ENCODE results near the gene BAZ2B.

The BAZ2B gene

DNA sequence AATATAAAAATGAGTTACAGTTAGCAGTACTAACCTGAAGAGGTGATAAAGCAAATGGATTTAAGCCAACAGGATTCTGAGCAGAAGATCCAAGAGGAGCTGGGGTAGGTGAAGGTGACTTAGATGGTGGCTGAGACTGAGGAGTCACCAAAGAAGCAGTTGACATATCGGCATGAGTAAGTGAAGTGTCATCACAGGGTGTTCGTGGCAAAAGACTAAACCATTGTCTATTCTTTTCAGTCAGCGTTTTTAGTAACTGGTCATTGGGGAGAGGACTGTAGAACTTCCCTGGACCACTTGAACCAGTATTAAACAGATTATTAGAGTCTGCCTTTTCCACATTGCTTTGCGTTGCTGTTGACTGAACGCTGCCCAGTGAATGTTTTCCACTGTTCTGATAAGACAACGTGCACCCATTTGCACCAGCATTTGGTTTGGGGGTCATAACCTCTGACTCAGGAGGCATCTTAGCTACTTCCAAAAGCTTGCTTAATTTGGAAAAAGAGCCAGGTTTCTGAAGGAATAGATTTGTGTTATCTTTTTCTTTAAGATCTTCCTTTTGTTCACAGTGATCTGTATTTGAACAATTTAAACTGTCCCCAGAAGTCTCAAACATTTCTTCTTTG is 266.6 kb downstream of the BAZ2B start:
- no peak for TF ChIP-seq JUND (IDR thresholded peaks at IDR 0.05; ENCODE audit: low read depth)
- in situ Hi-C loops (cut with HindIII; ENCODE audit: low pct_unique_long_range_greater_than_20kb, low sequenced_read_pairs): no loop called here
- no peak for DNase-seq (ENCODE audit: low read depth in 1 of 2, low spot score in 1 of 2)

GRCh38 chr2:159326569-159327255 is 289.6 kb downstream of the BAZ2B start:
- no peak for TF ChIP-seq JUND (IDR thresholded peaks at IDR 0.05; ENCODE audit: low read depth)
- in situ Hi-C loops (cut with HindIII; ENCODE audit: low pct_unique_long_range_greater_than_20kb, low sequenced_read_pairs): no loop called here
- no peak for DNase-seq (ENCODE audit: low read depth in 1 of 2, low spot score in 1 of 2)

DNA sequence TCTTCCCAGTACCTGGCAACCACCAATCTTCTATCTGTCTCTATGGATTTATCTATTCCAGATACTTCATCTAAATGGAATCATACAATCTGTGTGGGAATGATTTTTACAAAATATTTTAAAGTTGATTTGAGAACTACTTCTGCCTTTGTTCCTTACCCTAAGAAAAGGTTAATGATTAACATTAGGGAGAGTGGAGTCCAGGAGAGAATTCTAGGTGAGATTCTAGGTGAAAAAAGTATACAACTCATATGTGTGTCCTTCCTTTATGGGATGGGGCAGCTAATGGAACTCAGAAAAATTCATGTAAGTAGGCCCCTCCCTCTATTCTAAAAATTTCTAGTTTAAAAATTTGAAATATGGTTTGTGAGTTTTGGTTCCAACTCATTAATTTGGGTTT is 293.9 kb downstream of the BAZ2B start:
- DNase-seq (ENCODE audit: low read depth in 1 of 2, low spot score in 1 of 2): no peak
- in situ Hi-C loops (cut with HindIII; ENCODE audit: low pct_unique_long_range_greater_than_20kb, low sequenced_read_pairs): no loop called here
- no peak for TF ChIP-seq JUND (IDR thresholded peaks at IDR 0.05; ENCODE audit: low read depth)

DNA sequence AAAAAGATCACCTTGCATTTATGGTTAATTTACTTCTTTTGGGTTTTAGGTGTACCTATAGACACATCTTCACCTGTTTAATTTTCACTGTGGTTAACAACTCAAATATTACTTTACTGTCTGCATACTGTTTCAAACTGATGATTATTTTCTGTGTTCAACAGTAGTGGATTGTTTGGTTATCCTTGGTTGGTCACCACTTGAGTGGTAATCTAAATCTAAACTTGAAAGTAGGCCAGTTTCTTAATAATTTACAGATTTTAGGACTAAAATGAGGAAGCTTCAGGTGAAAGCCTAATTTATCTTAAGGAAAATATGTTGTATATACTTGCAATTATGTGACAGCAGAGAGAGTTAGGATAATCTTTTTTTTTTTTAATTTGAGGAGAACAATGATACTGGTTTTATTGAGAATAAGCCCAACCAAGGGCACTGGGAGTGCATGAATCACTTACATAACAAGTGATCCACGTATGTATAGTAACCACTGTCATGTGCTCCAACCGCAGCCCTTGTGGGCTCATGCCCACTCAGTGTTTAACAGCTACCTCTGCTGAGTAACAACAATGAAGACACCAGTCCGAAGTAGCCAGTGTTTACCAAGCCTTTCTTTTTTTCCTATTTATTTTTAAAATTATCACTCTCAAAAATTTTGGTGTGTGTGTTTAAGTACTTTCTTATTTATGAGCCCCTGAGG is 298.8 kb downstream of the BAZ2B start:
- in situ Hi-C loops (cut with HindIII; ENCODE audit: low pct_unique_long_range_greater_than_20kb, low sequenced_read_pairs): no loop called here
- DNase-seq (ENCODE audit: low read depth in 1 of 2, low spot score in 1 of 2): no peak
- TF ChIP-seq JUND (IDR thresholded peaks at IDR 0.05; ENCODE audit: low read depth): no peak

DNA sequence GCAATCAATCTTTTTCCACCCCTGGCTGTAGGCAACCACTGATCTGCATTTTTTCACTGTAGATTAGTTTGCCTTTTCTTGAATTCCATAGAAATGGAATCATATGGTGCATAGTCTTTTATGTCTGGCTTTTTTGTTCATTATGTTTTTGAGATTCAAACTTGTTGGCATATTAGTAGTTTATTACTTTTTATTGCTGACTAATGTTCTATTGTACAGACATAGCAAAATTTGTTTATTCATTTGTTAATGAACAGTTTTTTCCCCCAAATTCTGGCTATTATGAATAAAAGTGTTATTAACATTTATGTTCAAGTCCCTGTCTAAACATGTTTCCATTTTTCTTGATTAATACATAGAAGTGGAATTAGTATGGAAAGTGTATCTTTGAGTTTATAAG is 308.4 kb downstream of the BAZ2B start:
- in situ Hi-C loops (cut with HindIII; ENCODE audit: low pct_unique_long_range_greater_than_20kb, low sequenced_read_pairs): no loop called here
- TF ChIP-seq JUND (IDR thresholded peaks at IDR 0.05; ENCODE audit: low read depth): no peak
- DNase-seq (ENCODE audit: low read depth in 1 of 2, low spot score in 1 of 2): no peak

DNA sequence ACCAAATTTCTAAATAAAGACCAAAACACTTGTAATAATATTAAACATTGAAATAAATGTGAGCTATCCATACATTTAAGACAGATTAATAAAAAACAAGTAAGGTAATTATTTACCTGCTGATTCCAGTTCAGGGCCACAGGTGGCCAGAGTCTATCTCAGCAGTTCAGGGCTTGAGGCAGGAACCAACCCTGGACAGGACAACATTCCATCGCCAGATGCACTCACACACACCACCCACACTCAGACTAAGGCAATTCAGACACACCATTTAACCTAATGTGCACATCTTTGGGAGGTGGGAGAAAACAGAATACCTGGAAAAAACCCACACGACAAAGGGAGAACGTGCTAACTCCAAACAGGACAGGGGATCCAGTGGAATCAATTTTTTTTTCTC is 315.8 kb downstream of the BAZ2B start:
- TF ChIP-seq JUND (IDR thresholded peaks at IDR 0.05; ENCODE audit: low read depth): no peak
- in situ Hi-C loops (cut with HindIII; ENCODE audit: low pct_unique_long_range_greater_than_20kb, low sequenced_read_pairs): no loop called here
- peak in 1 of 2 experiments; percentile 6 for DNase-seq (ENCODE audit: low read depth in 1 of 2, low spot score in 1 of 2)

GRCh38 chr2:159298967-159299366 is 317.4 kb downstream of the BAZ2B start:
- no peak for TF ChIP-seq JUND (IDR thresholded peaks at IDR 0.05; ENCODE audit: low read depth)
- in situ Hi-C loops (cut with HindIII; ENCODE audit: low pct_unique_long_range_greater_than_20kb, low sequenced_read_pairs): no loop called here
- no peak for DNase-seq (ENCODE audit: low read depth in 1 of 2, low spot score in 1 of 2)

- peak in 1 of 2 experiments; percentile 79 for DNase-seq (ENCODE audit: low read depth in 1 of 2, low spot score in 1 of 2)
- in situ Hi-C loops (cut with HindIII; ENCODE audit: low pct_unique_long_range_greater_than_20kb, low sequenced_read_pairs): no loop called here
- TF ChIP-seq JUND (IDR thresholded peaks at IDR 0.05; ENCODE audit: low read depth): no peak
Measured at GRCh38 chr2:159297042-159297707, 319.2 kb downstream of the BAZ2B start.

- in situ Hi-C loops (cut with HindIII; ENCODE audit: low pct_unique_long_range_greater_than_20kb, low sequenced_read_pairs): no loop called here
- DNase-seq (ENCODE audit: low read depth in 1 of 2, low spot score in 1 of 2): no peak
- TF ChIP-seq JUND (IDR thresholded peaks at IDR 0.05; ENCODE audit: low read depth): no peak
Measured at GRCh38 chr2:159292157-159292556, 324.2 kb downstream of the BAZ2B start.

GRCh38 chr2:159290289-159290907 is 325.9 kb downstream of the BAZ2B start:
- in situ Hi-C loops (cut with HindIII; ENCODE audit: low pct_unique_long_range_greater_than_20kb, low sequenced_read_pairs): no loop called here
- no peak for TF ChIP-seq JUND (IDR thresholded peaks at IDR 0.05; ENCODE audit: low read depth)
- peak in 1 of 2 experiments; percentile 23 for DNase-seq (ENCODE audit: low read depth in 1 of 2, low spot score in 1 of 2)

DNA sequence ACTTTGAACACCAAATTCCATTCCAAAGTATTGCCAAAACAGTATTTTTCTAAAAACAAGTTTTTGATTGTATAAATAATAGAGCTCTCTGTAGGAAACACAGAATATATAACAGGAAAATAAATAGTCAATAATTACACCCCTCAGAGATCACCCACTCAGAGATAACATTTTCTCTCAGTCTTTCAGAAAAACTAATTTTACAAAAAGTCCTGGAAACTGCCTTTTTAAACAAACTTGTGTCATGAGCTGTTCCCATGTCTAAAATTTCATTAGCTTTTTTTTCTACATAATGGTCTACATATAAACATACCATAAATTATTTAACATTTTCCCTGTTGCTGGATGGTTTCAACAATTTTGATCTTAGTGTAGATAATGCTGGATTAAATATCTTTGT is 328.6 kb downstream of the BAZ2B start:
- TF ChIP-seq JUND (IDR thresholded peaks at IDR 0.05; ENCODE audit: low read depth): no peak
- no peak for DNase-seq (ENCODE audit: low read depth in 1 of 2, low spot score in 1 of 2)
- in situ Hi-C loops (cut with HindIII; ENCODE audit: low pct_unique_long_range_greater_than_20kb, low sequenced_read_pairs): no loop called here

DNA sequence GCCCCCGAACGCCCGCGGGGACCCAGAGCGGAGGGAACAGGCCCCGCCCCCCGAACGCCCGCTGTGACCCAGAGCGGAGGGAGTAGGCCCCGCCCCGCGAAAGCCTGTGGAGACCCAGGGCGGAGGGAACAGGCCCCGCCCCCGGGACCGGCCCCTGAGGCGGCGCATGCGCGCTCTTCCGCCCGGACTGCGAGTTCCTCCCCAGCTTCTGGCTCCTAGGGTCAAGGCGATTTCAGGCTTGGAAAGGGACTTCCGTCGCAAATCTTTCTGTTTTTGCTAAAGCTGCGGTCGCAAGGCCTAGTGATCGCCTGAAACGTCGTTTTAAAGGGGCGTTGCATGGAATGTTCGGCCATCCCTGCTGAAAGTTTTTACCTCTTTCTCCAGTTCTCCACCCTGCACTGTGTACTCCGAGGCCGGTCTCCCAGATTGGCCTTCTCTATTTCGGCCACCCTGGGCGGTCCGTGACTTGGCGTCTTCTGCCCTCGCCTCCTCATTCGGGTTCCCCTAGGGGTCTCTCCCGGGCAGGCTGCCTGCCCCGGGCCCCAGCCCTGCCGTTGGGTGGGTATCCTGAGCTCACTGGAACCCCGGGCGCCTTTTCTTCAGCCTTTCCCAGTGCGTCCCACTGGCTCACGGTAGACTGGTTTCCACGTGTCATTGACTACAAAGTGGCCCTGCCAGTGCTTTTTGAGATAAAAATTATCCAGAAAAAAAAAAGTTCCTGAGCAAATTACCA is 329.5 kb downstream of the BAZ2B start:
- no peak for TF ChIP-seq JUND (IDR thresholded peaks at IDR 0.05; ENCODE audit: low read depth)
- peak; percentile 69 to 97 for DNase-seq (ENCODE audit: low read depth in 1 of 2, low spot score in 1 of 2)
- in situ Hi-C loops (cut with HindIII; ENCODE audit: low pct_unique_long_range_greater_than_20kb, low sequenced_read_pairs): no loop called here
